Ecto neural progenitor cell (in vitro differentiated cells): ENCODE results near the gene RPS16.

Experiments used
- DNase-seq: peaks from one replicate; pipeline ENCODE4 v3.0.0-alpha.2; 2018; ENCODE audit warnings: low spot score

RPS16 gene

GRCh38 chr19:39407660-39408391, 27.9 kb downstream of the RPS16 start:
- DNase-seq = no peak

GRCh38 chr19:39407410-39407659, 28.4 kb downstream of the RPS16 start:
- DNase-seq = no peak

GRCh38 chr19:39406656-39407409, 28.9 kb downstream of the RPS16 start, which contains the start of gene ZFP36:
ZFP36 (plus strand) TSS chr19:39406847; CDS start chr19:39406905, 58 bp downstream.
- peak; percentile 89 for DNase-seq

GRCh38 chr19:39405958-39406655, 29.6 kb downstream of the RPS16 start:
- DNase-seq = no peak

- no peak for DNase-seq
These were observed 30.3 kb downstream of the RPS16 start for GRCh38 chr19:39405261-39405957.

- DNase-seq = peak; percentile 88
These were observed 32.1 kb downstream of the RPS16 start for GRCh38 chr19:39403331-39404312.

- DNase-seq = peak; percentile 93
These were observed 33.1 kb downstream of the RPS16 start for GRCh38 chr19:39402346-39403300.

GRCh38 chr19:39401549-39402345, 34.0 kb downstream of the RPS16 start:
- DNase-seq = no peak

- DNase-seq = no peak
These were observed 34.6 kb downstream of the RPS16 start for GRCh38 chr19:39401070-39401548.

- DNase-seq = no peak
These were observed 35.7 kb downstream of the RPS16 start for GRCh38 chr19:39400061-39400460.

GRCh38 chr19:39399668-39400050, 36.1 kb downstream of the RPS16 start:
- DNase-seq = no peak

- no peak for DNase-seq
These were observed 37.4 kb downstream of the RPS16 start for GRCh38 chr19:39398297-39398864.

GRCh38 chr19:39397360-39398296, 38.1 kb downstream of the RPS16 start:
- peak; percentile 89 for DNase-seq

GRCh38 chr19:39390751-39391437, 44.9 kb downstream of the RPS16 start, which contains the start of the genes MED29 and PAF1:
MED29 (plus strand) TSS chr19:39391378; CDS start chr19:39391423, 45 bp downstream.
PAF1 (minus strand) TSS chr19:39391106; CDS start chr19:39390864, 242 bp downstream.
- peak; percentile 95 for DNase-seq

- no peak for DNase-seq
These were observed 45.3 kb downstream of the RPS16 start for GRCh38 chr19:39390451-39390750.

GRCh38 chr19:39389631-39390414, 45.9 kb downstream of the RPS16 start:
- no peak for DNase-seq
